Central memory CD4-positive, alpha-beta T cell (primary cell): Measurements from ENCODE around the gene MSMB.
"Not testable (repeated sequence)": the region's sequence is repeated elsewhere in the genome, so short reads cannot be mapped to it uniquely, and the experiment has no call there.

Experiments used
- DNase-seq: peaks from one replicate; pipeline ENCODE4 v3.0.0; 2022
- total RNA-seq, 3 experiments: gene quantifications; one replicate each; lab custom pipeline; 2026; lab: John Stamatoyannopoulos, UW

The MSMB gene
- 0 reads per million in 3 experiments for total RNA-seq

GRCh38 chr10:46046261-46046660 lies at the start of gene MSMB:
TSS of gene MSMB (minus strand) at chr10:46046269. CDS start at chr10:46046237, 32 bp downstream.
- no peak for DNase-seq

- no peak for DNase-seq
Measured at GRCh38 chr10:46094931-46095750, 49.1 kb upstream of the MSMB start.

GRCh38 chr10:46094197-46094500 lies 48.1 kb upstream of the MSMB start:
- no peak for DNase-seq

GRCh38 chr10:46093316-46094196 lies 47.5 kb upstream of the MSMB start:
- peak; percentile 50 for DNase-seq

GRCh38 chr10:46092524-46093081 lies 46.5 kb upstream of the MSMB start:
- DNase-seq = peak; percentile 77

GRCh38 chr10:46091828-46092523 lies 45.9 kb upstream of the MSMB start:
- DNase-seq = no peak

- no peak for DNase-seq
Measured at GRCh38 chr10:46091080-46091827, 45.2 kb upstream of the MSMB start.

- no peak for DNase-seq
Measured at GRCh38 chr10:46090258-46090812, 44.3 kb upstream of the MSMB start.

GRCh38 chr10:46087381-46087780 lies 41.3 kb upstream of the MSMB start:
- not testable (repeated sequence) for DNase-seq

GRCh38 chr10:46084321-46085165 lies 38.5 kb upstream of the MSMB start:
- no peak for DNase-seq

GRCh38 chr10:46080886-46081285 lies 34.8 kb upstream of the MSMB start:
- no peak for DNase-seq

- no peak for DNase-seq
Measured at GRCh38 chr10:46079831-46080585, 33.9 kb upstream of the MSMB start.

- DNase-seq = no peak
Measured at GRCh38 chr10:46077731-46078413, 31.8 kb upstream of the MSMB start.

- DNase-seq = no peak
Measured at GRCh38 chr10:46077141-46077554, 31.1 kb upstream of the MSMB start.

GRCh38 chr10:46075869-46076268 lies 29.8 kb upstream of the MSMB start:
- DNase-seq = no peak

- no peak for DNase-seq
Measured at GRCh38 chr10:46074196-46074946, 28.3 kb upstream of the MSMB start.

- DNase-seq = no peak
Measured at GRCh38 chr10:46073564-46073963, 27.5 kb upstream of the MSMB start.

GRCh38 chr10:46070749-46071148 lies 24.7 kb upstream of the MSMB start:
- no peak for DNase-seq
